Inferior parietal cortex (tissue), 1 donor: ENCODE data around the gene ATP10A.
"Not testable (repeated sequence)": the region's sequence is repeated elsewhere in the genome, so short reads cannot be mapped to it uniquely, and the experiment has no call there.

Source experiments
- DNase-seq: peaks from one replicate; pipeline ENCODE4 v3.0.0-alpha.2; 2016; ENCODE audit errors: extremely low spot score

The ATP10A gene

DNA sequence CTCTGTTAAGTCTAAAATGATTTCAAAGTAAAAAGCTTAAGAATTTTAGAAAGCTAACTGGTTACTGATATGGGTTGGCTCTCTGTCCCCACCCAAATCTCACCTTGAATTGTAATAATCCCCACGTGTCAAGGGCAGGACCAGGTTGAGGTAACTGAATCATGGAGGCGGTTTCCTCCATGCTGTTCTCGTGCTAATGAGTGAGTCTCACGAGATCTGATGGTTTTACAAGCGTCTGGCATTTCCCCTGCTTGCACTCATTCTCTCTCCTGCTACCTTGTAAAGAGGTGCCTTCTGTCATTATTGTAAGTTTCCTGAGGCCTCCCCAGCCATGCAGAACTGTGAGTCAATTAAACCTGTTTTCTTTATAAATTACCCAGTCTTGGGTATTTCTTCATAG, 7.1 kb downstream of the ATP10A start:
- not testable (repeated sequence) for DNase-seq

DNA sequence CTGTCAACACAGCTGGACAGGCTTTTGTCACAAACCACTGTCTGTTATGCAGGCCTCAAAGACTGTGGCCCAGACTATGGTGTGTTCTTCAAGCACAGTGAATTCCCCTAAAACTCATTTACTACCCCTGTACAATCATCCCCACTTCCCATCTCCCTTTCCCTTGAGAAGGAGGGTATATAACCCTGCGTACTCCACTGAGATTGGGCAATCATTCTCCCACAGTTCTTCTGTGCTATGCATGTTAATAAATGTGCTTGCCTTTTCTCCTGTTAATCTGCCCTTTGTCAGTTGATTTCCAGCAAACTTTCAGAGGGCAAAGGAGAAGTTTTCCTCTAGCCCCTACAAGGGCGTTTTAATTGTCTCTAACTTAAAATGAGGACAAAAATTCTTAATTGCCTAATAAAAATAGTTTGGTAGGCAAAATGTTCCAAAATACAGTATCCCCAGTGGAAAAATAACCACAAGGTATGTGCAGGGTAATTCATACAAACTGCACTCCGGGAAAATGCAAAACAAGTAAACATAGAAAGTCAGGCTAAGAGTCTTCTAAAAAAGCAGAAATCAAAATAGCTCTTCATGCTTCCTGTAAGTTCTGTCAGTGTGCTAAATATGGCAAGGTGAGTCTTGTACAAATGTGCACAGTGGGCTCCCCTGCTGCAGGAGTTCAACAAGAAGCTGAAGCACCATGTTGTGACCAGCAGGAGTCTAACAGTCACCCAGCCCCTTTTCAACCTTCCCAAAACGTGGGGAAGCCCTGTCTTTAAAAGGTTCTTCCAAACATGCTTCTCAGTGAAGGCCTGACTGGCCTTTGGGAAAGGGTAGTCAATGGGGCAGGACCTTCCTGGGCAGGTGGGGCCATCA, 10.2 kb downstream of the ATP10A start:
- no peak for DNase-seq

- no peak for DNase-seq
These were observed 11.1 kb downstream of the ATP10A start for GRCh38 chr15:25852027-25852426.

DNA sequence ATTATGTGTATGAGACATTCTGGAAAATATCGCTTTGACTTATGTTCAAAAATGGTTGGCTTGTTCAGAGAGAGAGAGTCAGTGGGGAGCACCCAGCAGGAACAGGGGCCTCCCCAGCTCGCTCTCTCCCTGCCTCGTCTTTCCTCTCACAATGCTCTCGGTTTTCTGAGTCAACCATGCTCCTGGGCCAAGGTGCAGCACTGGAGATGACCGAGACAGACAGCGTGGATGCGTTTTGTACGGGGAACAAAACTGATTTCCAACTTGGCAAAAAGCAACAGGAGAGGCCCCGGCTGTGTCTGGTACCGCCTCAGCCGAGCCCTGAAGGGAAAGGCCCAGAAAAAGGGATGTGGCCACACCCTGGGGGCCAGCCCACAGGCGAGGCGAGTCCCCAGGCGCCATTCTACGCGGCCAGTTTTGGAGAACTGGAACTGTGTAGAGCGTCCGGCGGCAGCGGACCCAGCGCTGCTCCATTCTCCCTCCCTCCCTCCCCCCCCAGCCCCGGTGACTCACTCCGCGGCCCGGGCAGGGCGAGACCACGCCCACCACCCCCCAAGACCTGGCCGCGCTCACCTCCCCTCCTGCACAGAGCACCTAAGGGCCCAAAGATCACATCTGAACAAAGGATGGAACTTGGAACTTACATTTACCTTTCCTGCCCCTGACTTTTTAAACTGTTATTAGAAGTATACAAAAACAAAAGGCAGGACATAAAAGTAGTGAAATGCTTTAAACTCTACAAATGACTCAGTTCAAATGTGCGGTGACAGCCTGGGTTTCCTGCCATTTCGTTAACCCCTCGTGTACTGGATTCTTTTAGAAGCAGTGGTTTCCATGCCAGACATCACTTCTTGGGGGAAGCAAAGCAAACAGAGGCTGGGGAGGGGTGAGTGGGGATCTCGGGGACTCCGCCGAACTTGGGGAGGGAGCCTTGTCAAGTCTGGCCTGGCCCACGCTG, 12.7 kb downstream of the ATP10A start:
- no peak for DNase-seq

DNA sequence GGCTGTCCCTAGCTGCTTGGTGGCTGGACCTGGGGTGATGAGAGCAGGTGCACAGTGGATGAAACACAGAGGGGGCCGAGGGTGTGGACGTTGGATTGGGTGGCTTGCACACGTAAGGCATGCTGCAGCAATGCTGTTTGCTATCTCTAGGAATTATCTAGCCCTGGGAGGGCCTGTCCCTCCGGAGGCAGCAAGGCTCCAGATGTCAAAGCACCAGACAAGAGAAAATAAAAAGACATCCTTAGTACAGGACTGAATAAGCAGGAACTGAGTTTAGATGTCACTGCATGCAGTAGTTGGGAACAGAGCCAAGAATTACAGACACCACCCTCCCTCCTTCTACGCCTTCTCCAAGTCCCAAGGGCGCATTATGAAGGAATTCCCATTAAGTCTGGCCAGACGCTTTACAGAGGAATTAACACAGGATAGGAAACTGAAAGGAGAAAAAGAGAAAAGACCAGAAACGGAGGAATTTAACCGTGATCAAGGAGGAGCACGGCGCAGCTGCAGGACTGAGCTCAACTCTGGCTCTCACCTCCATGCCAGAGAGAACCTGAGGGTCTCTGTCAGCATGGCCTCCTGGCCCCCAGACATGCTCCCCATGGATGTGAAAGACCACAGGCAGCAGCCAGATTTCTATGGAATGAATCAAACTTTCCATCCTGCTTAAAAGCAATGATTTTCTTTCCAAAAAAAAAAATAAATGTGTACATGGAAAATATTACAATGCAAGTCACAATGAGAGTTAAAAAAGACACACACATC, 13.8 kb downstream of the ATP10A start:
- DNase-seq, result no peak

- no peak for DNase-seq
These were observed 14.4 kb downstream of the ATP10A start for GRCh38 chr15:25848784-25849156.

- DNase-seq, result no peak
These were observed 14.8 kb downstream of the ATP10A start for GRCh38 chr15:25848325-25848724.

DNA sequence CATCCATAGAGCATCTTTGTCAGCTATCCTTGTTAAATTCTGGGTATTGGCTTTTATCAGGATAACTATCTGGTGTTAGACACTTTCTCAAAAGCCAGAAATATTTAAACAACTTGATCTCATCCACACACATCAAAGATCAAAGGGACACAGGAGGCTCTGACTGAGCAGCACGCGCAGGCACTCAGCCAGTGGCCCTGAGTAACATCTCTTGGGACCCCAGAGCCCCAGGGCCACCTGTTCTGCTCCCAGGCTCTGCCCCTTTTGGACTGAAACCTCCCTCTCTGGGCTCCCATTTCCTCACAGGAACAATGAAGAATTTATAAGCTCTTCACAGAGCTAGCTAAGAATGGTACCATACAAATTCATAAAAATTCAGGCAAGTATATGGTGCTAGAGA, 16.1 kb downstream of the ATP10A start:
- DNase-seq, result no peak

GRCh38 chr15:25846377-25846776, 16.8 kb downstream of the ATP10A start:
- DNase-seq, result no peak

DNA sequence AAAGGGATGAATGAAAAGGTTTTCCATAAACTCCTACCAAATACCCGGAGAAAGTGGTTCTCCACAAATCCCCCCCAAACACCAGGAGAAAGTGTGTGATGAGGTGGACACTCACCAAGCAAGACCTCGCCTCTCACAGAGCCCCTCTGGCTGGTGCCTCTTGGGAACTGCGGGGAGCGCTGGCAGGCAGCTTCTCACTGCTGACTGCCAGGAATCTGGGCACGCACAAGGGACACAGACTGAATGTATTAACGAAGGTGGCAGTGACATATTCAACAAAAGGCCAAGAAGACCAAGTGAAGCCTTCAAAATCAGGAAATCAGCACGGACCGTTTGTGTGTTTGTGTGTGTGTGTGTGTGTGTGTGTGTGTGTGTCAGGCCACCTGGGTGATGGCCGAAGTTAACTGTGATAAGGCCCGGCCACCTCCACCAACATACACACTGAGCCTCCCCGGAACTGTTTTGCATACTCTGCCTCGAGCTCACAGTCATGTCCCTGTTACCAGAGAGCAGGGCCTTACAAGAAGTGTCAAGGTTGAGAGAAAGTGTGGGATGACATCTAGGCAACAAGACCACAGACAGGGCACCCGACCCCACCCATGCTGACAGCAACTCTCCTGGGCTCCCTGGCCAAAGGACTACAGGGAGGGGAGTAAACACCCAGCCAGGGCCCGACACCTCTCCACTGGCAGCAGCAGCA, 18.0 kb downstream of the ATP10A start:
- DNase-seq, result no peak

GRCh38 chr15:25844542-25844941, 18.6 kb downstream of the ATP10A start:
- no peak for DNase-seq

- no peak for DNase-seq
These were observed 19.1 kb downstream of the ATP10A start for GRCh38 chr15:25844076-25844475.

DNA sequence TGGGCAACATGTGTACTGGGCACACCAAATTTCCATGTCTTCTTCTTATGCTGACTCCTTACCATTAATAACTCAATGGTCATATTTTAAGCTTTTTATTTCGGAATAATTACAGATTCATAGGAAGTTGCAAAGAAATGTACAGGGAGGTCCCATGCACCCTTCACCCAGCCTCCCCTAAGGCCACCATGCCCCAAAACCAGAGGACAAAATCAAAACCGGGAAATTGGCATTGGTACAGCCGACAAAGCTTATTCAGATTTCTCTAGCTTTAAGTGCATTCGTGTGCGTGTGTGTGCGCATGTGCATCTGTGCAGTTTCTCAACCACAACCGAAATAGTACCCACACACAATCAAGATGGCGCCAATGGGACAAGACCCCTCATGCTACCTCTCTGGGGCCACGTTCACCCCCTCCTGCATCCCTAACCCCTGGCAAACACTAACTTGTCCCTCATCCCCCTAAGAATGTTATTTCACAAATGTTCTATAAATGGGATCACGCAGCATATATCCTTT, 23.4 kb downstream of the ATP10A start:
- DNase-seq, result no peak

GRCh38 chr15:25838871-25839195, 24.3 kb downstream of the ATP10A start:
- no peak for DNase-seq

DNA sequence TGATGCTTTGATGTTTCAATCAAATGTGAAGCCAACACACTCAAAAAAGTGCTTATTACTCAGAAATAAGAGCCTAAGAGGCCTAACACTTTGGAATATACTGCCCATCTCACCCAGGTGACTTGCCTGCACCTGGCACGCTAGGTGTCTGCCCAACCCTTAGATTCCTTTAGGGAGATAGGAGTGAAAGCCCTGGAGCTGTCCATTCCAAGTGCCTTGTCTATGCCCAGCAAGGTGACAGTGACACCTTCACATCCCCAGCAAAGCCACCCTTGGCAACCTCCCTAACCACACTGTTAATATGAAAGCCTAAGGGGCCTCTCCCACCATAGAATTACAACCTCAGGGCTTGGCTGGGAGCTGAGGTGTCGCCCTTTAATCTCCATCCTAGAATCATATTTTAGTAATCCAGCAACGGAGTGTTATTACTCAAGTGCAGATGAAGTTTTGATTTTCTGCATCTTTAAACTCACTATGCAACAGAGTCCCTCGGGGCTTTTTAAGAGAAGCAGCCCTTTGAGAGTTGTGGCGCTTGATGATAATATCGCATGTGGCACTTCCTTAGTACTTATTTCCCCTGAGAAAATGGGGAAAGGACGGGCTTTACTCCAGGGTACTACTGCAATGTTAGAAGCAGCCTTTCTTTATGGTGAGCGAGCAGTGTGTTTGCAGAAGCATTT, 24.8 kb downstream of the ATP10A start:
- no peak for DNase-seq

DNA sequence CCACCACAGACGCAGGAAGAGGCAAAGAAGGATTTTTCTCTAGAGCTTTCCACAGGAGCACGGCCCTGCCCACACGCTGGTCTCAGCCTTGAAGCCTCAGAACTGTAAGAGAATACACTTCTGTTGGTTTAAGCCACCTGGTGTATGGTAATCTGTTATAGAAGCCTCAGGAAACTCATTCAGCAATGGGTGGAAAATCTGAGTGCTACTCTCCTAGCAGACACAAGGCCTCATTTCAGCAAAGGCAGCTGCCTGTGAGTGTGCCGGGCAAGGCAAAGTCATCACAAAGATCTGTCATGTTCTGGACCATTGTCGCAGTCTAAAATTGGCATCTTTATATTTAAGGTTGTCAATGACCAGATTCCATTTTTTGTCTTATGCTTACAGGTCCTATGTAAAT, 31.0 kb downstream of the ATP10A start:
- no peak for DNase-seq

DNA sequence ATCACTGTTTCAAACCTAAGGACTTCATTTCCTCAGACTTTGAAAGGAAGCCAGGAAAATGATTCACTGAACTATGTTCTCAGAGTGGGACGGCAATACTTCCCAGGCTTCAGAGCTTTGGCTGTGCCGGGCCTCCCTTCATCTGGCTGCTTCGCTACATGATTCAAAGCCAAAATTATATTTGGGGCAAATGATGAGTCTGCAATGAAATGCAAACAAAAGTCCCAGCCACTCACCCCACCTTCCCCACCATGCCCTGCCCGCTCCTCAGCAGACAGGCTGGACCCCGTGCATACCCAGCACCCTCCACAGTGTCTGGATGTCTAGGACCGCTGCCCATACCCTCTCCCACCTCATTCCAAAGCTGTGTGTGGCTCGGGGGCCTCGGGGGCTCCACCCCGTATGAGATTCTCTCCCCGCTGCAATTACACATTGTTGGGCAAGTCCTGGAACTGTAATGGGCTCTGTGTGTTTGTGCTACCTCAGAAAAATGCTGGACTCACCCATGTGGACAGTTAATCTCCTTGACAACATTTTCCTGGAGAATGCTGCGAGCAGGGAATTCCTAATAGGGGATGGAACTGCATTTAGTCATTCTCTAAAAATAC, 32.2 kb downstream of the ATP10A start:
- peak; percentile 42 for DNase-seq

DNA sequence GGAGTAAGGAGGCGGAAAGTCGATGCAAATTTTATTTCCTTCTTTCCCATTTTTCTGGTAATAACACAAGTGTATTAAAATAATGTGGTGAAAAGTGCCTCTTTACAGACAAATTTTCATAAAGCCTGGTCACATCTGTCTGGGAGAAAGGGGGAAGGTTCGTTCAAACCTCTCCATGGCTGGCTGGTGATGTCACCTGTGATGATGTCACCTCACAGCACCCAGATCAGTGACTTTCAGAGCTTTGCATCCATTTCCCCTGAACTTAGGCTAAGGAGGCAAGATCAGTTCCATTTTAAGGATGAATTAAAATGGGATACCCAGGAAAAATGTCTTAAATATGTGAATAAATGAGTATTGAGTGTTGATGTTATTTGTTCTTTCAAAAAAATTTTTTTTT, 34.1 kb downstream of the ATP10A start:
- no peak for DNase-seq

- DNase-seq, result no peak
These were observed 37.9 kb downstream of the ATP10A start for GRCh38 chr15:25825207-25825606.

DNA sequence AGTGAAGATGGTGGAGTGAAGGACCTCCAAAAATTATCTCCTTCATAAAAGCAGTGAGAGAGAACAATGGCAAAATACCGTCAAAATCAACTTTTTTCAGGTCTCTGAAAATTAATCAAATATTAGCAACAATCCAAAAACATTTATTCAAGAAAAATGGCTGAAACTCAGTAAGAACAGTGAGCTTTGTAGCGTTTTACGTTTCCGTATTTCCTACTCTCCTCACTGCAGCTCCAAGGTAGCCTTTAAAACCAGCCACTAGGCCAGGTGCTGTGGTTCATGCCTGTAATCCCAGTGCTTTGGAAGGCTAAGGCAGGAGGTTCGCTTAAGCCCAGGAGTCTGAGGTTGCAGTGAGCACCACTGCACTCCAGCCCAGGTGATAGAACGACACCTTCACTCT, 38.5 kb downstream of the ATP10A start:
- DNase-seq, result no peak
